ENCODE results near the gene NRIP3.
"Not testable (repeated sequence)": the region's sequence is repeated elsewhere in the genome, so short reads cannot be mapped to it uniquely, and the experiment has no call there.

The NRIP3 gene

DNA sequence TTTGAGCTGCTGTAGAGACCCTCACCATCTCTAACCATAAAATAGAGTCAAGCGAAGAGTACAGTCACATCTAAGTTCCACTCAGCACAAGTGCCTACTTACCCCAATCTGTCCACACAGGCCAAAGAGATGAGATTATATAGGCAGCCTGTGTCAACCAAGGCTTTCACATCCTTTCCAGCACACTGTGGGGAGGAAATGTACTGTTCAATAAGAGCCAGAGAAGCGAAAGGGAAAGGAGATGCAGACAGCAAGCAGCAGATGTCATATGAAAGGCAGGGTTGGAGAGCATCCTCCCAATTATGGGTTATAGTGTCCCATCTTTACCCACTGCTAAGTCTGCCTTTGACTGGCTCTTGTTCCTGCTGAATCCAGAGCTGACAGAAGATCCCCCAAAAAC is 16.4 kb downstream of the NRIP3 start:
- Histone ChIP-seq H3K9ac (ENCODE audit: low read length) (no peak overlapping the region), H2BK120ac (ENCODE audit: insufficient read depth, low read length, poor library complexity) (no peak overlapping the region), H3K4me3 (ENCODE audit: low read depth, low read length) (no peak overlapping the region), H2BK5ac (ENCODE audit: low read depth, low read length, poor library complexity) (no peak overlapping the region), H3K9me3 (ENCODE audit: insufficient read depth, low read depth, low read length) (no peaks in the 10 kb centered on the region), H4K12ac (ENCODE audit: low read depth, low read length) (no peak overlapping the region), H4K8ac (ENCODE audit: low read depth, low read length) (no peak overlapping the region), H3K23ac (ENCODE audit: low read length) (no peak overlapping the region), H3K36me3 (ENCODE audit: control insufficient read depth in 1 of 2, insufficient read depth in 2 of 2, low read length in 2 of 2) (no peaks in the 10 kb centered on the region), H3K4me2 (ENCODE audit: low read length) (no peak overlapping the region), H3K79me1 (ENCODE audit: low read length) (no peaks in the 10 kb centered on the region), H3K27me3 (ENCODE audit: insufficient read depth, low read length) (no peaks in the 10 kb centered on the region), H2BK12ac (ENCODE audit: low read length) (no peak overlapping the region), H3K4ac (ENCODE audit: low read depth, low read length) (no peak overlapping the region), H3K14ac (ENCODE audit: low read length) (no peak overlapping the region), H4K91ac (ENCODE audit: low read depth, low read length) (no peak overlapping the region), H3K27ac (ENCODE audit: low read depth, low read length) (no peak overlapping the region), H3K79me2 (ENCODE audit: control insufficient read depth, insufficient read depth, low read length, poor library complexity) (no peaks in the 10 kb centered on the region), H3K4me1 (ENCODE audit: control insufficient read depth in 1 of 2, insufficient read depth in 2 of 2, low read length in 2 of 2) (peaks cover 0 to 3% of the 10 kb centered on the region in 2 experiments), H2AFZ (ENCODE audit: insufficient read depth, low read length, poor library complexity) (no peak overlapping the region), H3K18ac (ENCODE audit: low read length) (no peak overlapping the region), H2AK5ac (ENCODE audit: low read length) (no peak overlapping the region)
- no CpG with 5 or more reads among the region's 2 CpGs for WGBS (ENCODE audit: extremely low coverage, insufficient coverage, insufficient read length)
- DNase-seq, result no peak

GRCh38 chr11:8986772-8987171 is 17.0 kb downstream of the NRIP3 start:
- H3K9me3 ChIP-seq (ENCODE audit: insufficient read depth, low read depth, low read length); H3K79me1 ChIP-seq (ENCODE audit: low read length); H2BK5ac ChIP-seq (ENCODE audit: low read depth, low read length, poor library complexity); H3K9ac ChIP-seq (ENCODE audit: low read length); H3K23ac ChIP-seq (ENCODE audit: low read length); H3K4me2 ChIP-seq (ENCODE audit: low read length); H3K14ac ChIP-seq (ENCODE audit: low read length); H4K8ac ChIP-seq (ENCODE audit: low read depth, low read length); H3K4ac ChIP-seq (ENCODE audit: low read depth, low read length); DNase-seq; H2AK5ac ChIP-seq (ENCODE audit: low read length); H3K4me1 ChIP-seq (ENCODE audit: control insufficient read depth in 1 of 2, insufficient read depth in 2 of 2, low read length in 2 of 2); H4K91ac ChIP-seq (ENCODE audit: low read depth, low read length); H2BK12ac ChIP-seq (ENCODE audit: low read length); H2BK120ac ChIP-seq (ENCODE audit: insufficient read depth, low read length, poor library complexity); H3K27ac ChIP-seq (ENCODE audit: low read depth, low read length); H3K4me3 ChIP-seq (ENCODE audit: low read depth, low read length); H3K36me3 ChIP-seq (ENCODE audit: control insufficient read depth in 1 of 2, insufficient read depth in 2 of 2, low read length in 2 of 2); H3K27me3 ChIP-seq (ENCODE audit: insufficient read depth, low read length); H2AFZ ChIP-seq (ENCODE audit: insufficient read depth, low read length, poor library complexity); H3K79me2 ChIP-seq (ENCODE audit: control insufficient read depth, insufficient read depth, low read length, poor library complexity); H4K12ac ChIP-seq (ENCODE audit: low read depth, low read length); H3K18ac ChIP-seq (ENCODE audit: low read length): not testable (repeated sequence)
- WGBS (ENCODE audit: extremely low coverage, insufficient coverage, insufficient read length), result no CpG with 5 or more reads among the region's 6 CpGs

DNA sequence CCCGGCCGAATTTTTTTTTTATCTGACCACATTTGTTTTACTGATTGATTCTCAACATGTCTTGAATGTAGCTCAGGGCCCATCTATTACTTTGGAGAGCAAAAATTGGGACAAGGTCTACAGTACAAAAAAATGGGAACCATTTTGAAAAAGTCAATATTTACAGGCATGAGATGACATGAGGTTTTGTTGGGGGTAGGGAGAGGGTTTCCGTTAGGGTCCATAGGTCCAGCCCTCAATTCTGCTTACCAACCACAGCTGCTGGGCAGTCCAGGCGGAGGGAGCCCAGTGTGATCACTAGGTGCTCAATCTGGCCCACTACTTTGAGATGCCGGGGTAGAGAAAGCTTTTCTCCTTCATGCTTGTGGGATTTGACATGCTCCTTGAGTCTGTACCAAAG is 18.3 kb downstream of the NRIP3 start:
- no peak for DNase-seq
- H3K27me3 ChIP-seq (ENCODE audit: insufficient read depth, low read length), result no peaks in the 10 kb centered on the region
- H2AK5ac ChIP-seq (ENCODE audit: low read length), result no peak overlapping the region
- H3K4me3 ChIP-seq (ENCODE audit: low read depth, low read length), result no peak overlapping the region
- H2AFZ ChIP-seq (ENCODE audit: insufficient read depth, low read length, poor library complexity), result no peak overlapping the region
- H3K9me3 ChIP-seq (ENCODE audit: insufficient read depth, low read depth, low read length), result no peaks in the 10 kb centered on the region
- no peak overlapping the region for H2BK120ac ChIP-seq (ENCODE audit: insufficient read depth, low read length, poor library complexity)
- H3K23ac ChIP-seq (ENCODE audit: low read length), result no peak overlapping the region
- H3K4ac ChIP-seq (ENCODE audit: low read depth, low read length), result no peak overlapping the region
- no peak overlapping the region for H3K18ac ChIP-seq (ENCODE audit: low read length)
- no peak overlapping the region for H3K4me2 ChIP-seq (ENCODE audit: low read length)
- no peaks in the 10 kb centered on the region for H3K36me3 ChIP-seq (ENCODE audit: control insufficient read depth in 1 of 2, insufficient read depth in 2 of 2, low read length in 2 of 2)
- no peak overlapping the region for H3K14ac ChIP-seq (ENCODE audit: low read length)
- peaks cover 0 to 3% of the 10 kb centered on the region in 2 experiments for H3K4me1 ChIP-seq (ENCODE audit: control insufficient read depth in 1 of 2, insufficient read depth in 2 of 2, low read length in 2 of 2)
- no peak overlapping the region for H4K12ac ChIP-seq (ENCODE audit: low read depth, low read length)
- H2BK5ac ChIP-seq (ENCODE audit: low read depth, low read length, poor library complexity), result no peak overlapping the region
- no peak overlapping the region for H4K8ac ChIP-seq (ENCODE audit: low read depth, low read length)
- no CpG with 5 or more reads among the region's 5 CpGs for WGBS (ENCODE audit: extremely low coverage, insufficient coverage, insufficient read length)
- H3K79me1 ChIP-seq (ENCODE audit: low read length), result no peaks in the 10 kb centered on the region
- H2BK12ac ChIP-seq (ENCODE audit: low read length), result no peak overlapping the region
- no peak overlapping the region for H4K91ac ChIP-seq (ENCODE audit: low read depth, low read length)
- H3K79me2 ChIP-seq (ENCODE audit: control insufficient read depth, insufficient read depth, low read length, poor library complexity), result no peaks in the 10 kb centered on the region
- H3K9ac ChIP-seq (ENCODE audit: low read length), result no peak overlapping the region
- H3K27ac ChIP-seq (ENCODE audit: low read depth, low read length), result no peak overlapping the region

- H3K14ac ChIP-seq (ENCODE audit: low read length), result no peak overlapping the region
- no peak overlapping the region for H3K4me2 ChIP-seq (ENCODE audit: low read length)
- no peak overlapping the region for H4K12ac ChIP-seq (ENCODE audit: low read depth, low read length)
- H3K4me1 ChIP-seq (ENCODE audit: control insufficient read depth in 1 of 2, insufficient read depth in 2 of 2, low read length in 2 of 2), result no peaks in the 10 kb centered on the region
- no peaks in the 10 kb centered on the region for H3K27me3 ChIP-seq (ENCODE audit: insufficient read depth, low read length)
- no peak overlapping the region for H3K23ac ChIP-seq (ENCODE audit: low read length)
- no peak overlapping the region for H2BK5ac ChIP-seq (ENCODE audit: low read depth, low read length, poor library complexity)
- no peak overlapping the region for H3K27ac ChIP-seq (ENCODE audit: low read depth, low read length)
- no peak for DNase-seq
- H4K91ac ChIP-seq (ENCODE audit: low read depth, low read length), result no peak overlapping the region
- no peak overlapping the region for H2AK5ac ChIP-seq (ENCODE audit: low read length)
- H3K79me1 ChIP-seq (ENCODE audit: low read length), result no peaks in the 10 kb centered on the region
- no peaks in the 10 kb centered on the region for H3K36me3 ChIP-seq (ENCODE audit: control insufficient read depth in 1 of 2, insufficient read depth in 2 of 2, low read length in 2 of 2)
- no peaks in the 10 kb centered on the region for H3K79me2 ChIP-seq (ENCODE audit: control insufficient read depth, insufficient read depth, low read length, poor library complexity)
- no peak overlapping the region for H3K4me3 ChIP-seq (ENCODE audit: low read depth, low read length)
- no CpG with 5 or more reads among the region's 2 CpGs for WGBS (ENCODE audit: extremely low coverage, insufficient coverage, insufficient read length)
- no peak overlapping the region for H2BK12ac ChIP-seq (ENCODE audit: low read length)
- H3K9ac ChIP-seq (ENCODE audit: low read length), result no peak overlapping the region
- H3K9me3 ChIP-seq (ENCODE audit: insufficient read depth, low read depth, low read length), result no peaks in the 10 kb centered on the region
- no peak overlapping the region for H3K4ac ChIP-seq (ENCODE audit: low read depth, low read length)
- H2BK120ac ChIP-seq (ENCODE audit: insufficient read depth, low read length, poor library complexity), result no peak overlapping the region
- no peak overlapping the region for H2AFZ ChIP-seq (ENCODE audit: insufficient read depth, low read length, poor library complexity)
- no peak overlapping the region for H4K8ac ChIP-seq (ENCODE audit: low read depth, low read length)
- no peak overlapping the region for H3K18ac ChIP-seq (ENCODE audit: low read length)
Observed at GRCh38 chr11:8983552-8983951, 20.2 kb downstream of the NRIP3 start.
